ENCODE results near the gene YKT6. TPM values are rescaled to one million over a fixed set of nuclear protein-coding genes. Genes with fewer than 3 reads are reported as not detected.

Gene YKT6
- total RNA-seq, 4 donors from 2014 or later, result 12.4 to 85.3 (median 49.4) TPM

DNA sequence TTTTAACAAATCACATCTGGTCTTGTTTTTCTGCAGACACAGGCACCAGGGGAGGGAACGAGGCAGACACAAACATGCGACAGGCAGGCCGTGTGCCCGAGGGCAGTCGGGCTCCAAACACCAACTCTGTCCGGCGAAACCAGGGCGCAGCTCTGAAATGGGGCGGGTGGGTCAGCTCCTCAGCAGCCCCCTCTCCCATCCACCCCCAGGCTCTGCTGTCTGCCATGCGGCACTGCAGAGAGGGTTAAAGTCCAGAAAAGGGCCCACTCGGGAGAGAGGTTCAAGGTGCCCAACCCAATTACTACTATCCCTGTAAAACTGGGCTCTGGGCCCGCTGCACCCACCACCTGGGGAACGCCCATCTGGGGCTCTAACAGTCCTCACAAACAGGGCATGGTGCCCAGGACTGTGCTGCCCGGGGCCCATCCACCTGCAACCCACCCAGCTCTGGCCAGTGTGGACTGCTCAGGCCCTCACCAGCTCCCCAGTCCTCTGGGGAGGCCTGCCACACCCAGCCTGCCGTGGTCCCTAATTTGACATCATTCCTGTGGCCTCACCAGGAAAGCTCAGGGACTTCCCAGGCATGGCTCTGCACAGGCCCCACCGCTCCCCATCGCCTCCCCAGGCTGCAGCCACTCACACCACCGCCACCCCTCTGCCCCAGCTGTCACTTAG, 18.7 kb downstream of the YKT6 start:
- DNase-seq, result no peak
- intact Hi-C loops (cut with DNase I; ENCODE audit: low total_unique reads), result no loop called here
- Histone ChIP-seq H3K4me1 (no peaks in the 10 kb centered on the region), H3K27me3 (no peaks in the 10 kb centered on the region), H3K36me3 (no peaks in the 10 kb centered on the region), H3K4me3 (no peak overlapping the region), H3K9me3 (no peaks in the 10 kb centered on the region), H3K27ac (no peak overlapping the region)
- TF ChIP-seq, protein P1, sequence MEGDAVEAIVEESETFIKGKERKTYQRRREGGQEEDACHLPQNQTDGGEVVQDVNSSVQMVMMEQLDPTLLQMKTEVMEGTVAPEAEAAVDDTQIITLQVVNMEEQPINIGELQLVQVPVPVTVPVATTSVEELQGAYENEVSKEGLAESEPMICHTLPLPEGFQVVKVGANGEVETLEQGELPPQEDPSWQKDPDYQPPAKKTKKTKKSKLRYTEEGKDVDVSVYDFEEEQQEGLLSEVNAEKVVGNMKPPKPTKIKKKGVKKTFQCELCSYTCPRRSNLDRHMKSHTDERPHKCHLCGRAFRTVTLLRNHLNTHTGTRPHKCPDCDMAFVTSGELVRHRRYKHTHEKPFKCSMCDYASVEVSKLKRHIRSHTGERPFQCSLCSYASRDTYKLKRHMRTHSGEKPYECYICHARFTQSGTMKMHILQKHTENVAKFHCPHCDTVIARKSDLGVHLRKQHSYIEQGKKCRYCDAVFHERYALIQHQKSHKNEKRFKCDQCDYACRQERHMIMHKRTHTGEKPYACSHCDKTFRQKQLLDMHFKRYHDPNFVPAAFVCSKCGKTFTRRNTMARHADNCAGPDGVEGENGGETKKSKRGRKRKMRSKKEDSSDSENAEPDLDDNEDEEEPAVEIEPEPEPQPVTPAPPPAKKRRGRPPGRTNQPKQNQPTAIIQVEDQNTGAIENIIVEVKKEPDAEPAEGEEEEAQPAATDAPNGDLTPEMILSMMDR (IDR thresholded peaks at IDR 0.05), result no peak
- no peak for TF ChIP-seq POLR2A (IDR thresholded peaks at IDR 0.05)

DNA sequence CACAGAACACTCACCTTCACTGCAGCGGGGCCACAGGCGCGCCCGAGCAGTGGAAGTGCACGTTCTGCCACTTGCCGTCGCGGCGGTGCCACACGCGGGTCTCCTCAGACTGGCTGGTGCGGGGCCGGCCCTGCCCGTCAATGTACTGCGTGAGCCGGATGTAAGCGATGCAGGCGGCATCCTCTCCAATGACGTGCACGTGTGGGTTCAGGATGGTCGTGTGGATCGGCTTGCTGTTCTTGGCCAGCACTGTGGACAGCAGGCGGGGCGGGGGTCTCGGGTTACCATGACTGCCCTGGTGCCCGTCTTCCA, 19.2 kb downstream of the YKT6 start:
- intact Hi-C loops (cut with DNase I; ENCODE audit: low total_unique reads), result no loop called here
- no peak for DNase-seq

DNA sequence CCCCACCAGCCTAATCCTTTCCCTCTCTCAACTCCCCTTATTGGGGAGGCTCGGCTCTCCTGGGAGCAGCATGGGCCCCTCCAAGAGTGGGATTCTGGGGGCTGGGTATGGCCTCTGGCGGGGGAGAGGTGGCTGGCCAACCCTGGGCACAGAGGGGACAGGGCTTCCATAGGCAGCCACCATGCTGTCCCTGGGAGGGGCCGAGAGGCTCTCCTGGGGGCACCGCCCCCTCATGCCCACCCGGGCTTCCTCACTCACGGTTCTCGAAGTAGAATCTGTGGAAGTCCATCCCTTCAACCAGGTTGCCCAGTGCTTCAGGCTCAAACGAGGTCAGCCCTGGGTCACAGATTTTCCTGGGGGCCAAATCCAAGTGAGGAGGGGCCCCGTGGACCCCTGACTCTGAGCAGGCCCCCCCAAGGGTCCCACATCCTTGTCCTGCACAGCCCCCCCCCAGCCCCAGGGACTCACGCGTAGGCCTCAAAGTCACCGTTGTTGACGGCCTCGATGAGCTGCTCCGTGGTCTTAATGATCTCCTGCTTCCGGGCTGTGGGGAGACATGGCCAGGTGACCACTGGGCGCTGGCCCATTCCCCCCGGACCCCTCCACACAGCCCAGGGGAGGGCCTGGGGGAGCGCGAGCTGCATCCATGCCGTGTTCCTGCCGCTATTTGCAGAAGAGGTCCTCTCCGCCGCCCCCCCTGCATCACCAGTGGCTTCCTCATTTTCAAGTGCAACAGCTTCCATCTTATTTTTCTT, 19.8 kb downstream of the YKT6 start:
- intact Hi-C loops (cut with DNase I; ENCODE audit: low total_unique reads), result no loop called here
- TF ChIP-seq, protein P1 (IDR thresholded peaks at IDR 0.05), result no peak
- no peak for TF ChIP-seq POLR2A (IDR thresholded peaks at IDR 0.05)
- H3K36me3 ChIP-seq, result no peaks in the 10 kb centered on the region
- no peaks in the 10 kb centered on the region for H3K4me1 ChIP-seq
- H3K27me3 ChIP-seq, result no peaks in the 10 kb centered on the region
- no peak overlapping the region for H3K27ac ChIP-seq
- no peaks in the 10 kb centered on the region for H3K9me3 ChIP-seq
- H3K4me3 ChIP-seq, result no peak overlapping the region
- DNase-seq, result no peak

More for the DNA sequence above, 19.2 kb downstream of the YKT6 start:
- Histone ChIP-seq H3K4me1 (no peaks in the 10 kb centered on the region), H3K9me3 (no peaks in the 10 kb centered on the region), H3K27ac (no peak overlapping the region), H3K36me3 (no peaks in the 10 kb centered on the region), H3K4me3 (no peak overlapping the region), H3K27me3 (no peaks in the 10 kb centered on the region)
- TF ChIP-seq, protein P1 (IDR thresholded peaks at IDR 0.05), result no peak
- TF ChIP-seq POLR2A (IDR thresholded peaks at IDR 0.05), result no peak

DNA sequence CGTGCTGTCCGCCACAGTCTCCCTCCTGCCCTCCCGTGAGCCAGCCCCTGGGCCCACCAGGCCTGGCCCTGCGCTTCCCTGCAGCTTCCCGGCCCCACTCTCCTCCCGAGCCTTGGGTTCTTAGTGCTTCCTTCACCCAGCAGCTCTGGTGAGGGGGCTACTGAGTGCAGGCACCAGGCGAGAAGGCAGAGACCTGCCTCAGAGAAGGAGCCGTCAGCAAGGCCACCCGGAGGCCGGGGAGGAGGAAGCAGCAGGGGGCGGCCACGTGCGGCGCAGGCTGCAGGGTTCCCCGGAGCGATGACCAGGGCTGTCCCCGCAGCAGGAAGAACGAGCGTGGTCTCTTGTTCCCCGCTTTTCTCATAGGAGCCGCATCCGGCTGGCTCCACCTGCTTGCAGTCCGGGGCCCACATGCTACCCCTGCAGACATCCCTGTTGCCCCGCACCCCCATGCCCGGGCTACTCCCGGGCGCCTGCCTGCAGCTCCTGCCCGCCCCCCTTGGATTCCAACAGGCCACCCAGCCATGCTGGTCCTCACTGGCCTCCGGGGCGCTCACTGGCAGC, 20.5 kb downstream of the YKT6 start:
- Histone ChIP-seq H3K27me3 (peaks cover 0 to 4% of the 10 kb centered on the region in 2 donors), H3K4me1 (no peaks in the 10 kb centered on the region), H3K4me3 (no peak overlapping the region), H3K9me3 (no peaks in the 10 kb centered on the region), H3K27ac (no peak overlapping the region), H3K36me3 (no peaks in the 10 kb centered on the region)
- no peak for DNase-seq
- TF ChIP-seq, protein P1 (IDR thresholded peaks at IDR 0.05), result no peak
- no peak for TF ChIP-seq POLR2A (IDR thresholded peaks at IDR 0.05)
- intact Hi-C loops (cut with DNase I; ENCODE audit: low total_unique reads), result no loop called here

DNA sequence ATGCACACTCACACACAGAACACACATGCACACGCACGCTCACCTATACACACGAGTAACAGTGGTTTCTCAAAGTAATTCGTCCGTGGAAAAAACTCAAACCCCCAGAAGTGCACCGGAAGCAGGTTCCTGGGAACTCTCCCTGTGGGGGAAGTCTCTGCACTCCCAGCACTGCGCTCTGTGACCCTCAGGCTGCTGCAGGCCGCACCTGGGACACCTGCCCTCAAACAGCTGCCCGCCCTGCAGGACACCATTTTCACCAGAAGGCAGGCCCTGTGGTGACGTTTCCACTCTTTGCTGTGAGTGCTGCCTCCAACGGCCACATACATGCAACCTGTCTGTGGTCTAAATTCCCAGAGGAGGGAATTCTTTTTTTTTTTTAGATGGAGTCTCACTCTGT, 21.3 kb downstream of the YKT6 start:
- Histone ChIP-seq H3K27me3 (peaks cover 0 to 4% of the 10 kb centered on the region in 2 donors), H3K4me1 (no peaks in the 10 kb centered on the region), H3K36me3 (no peaks in the 10 kb centered on the region), H3K4me3 (no peak overlapping the region), H3K27ac (no peak overlapping the region), H3K9me3 (no peaks in the 10 kb centered on the region)
- intact Hi-C loops (cut with DNase I; ENCODE audit: low total_unique reads), result no loop called here
- no peak for DNase-seq
- TF ChIP-seq POLR2A (IDR thresholded peaks at IDR 0.05), result no peak
- TF ChIP-seq, protein P1 (IDR thresholded peaks at IDR 0.05), result no peak

Data from uterus (tissue), 4 donors.